ENCODE data around the gene POPDC3. TPM values are rescaled to one million over a fixed set of nuclear protein-coding genes. Genes with fewer than 3 reads are reported as not detected.
"Not testable (repeated sequence)": the region's sequence is repeated elsewhere in the genome, so short reads cannot be mapped to it uniquely, and the experiment has no call there.

POPDC3 gene
- total RNA-seq, 2 donors from 2014 or later: not detected

DNA sequence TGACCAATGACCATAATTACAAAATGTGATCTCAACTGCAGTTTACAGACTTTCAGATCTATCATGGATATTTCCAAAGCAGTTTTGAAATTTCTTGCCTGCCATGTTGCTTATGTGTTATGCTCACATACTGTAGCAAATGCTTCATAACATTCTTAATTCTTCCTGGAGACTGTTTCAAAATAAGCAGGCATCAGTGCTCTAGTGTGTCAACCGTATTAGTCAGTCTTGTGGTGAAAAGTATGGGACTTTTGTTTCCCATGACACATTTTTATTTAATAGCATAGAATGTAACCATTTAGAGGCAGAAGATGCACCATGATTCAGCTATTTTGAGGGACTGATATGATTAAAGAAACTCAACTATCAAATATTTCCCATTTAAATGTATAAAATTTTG lies 1.7 kb downstream of the POPDC3 start:
- WGBS, 2 donors: 77 to 81% methylated on average over 1 of the region's 1 CpG
- Histone ChIP-seq H3K4me1 (peaks cover 8% of the 10 kb centered on the region), H3K27me3 (peaks cover 0 to 13% of the 10 kb centered on the region in 2 donors), H3K27ac (no peak overlapping the region), H3K36me3 (replicated peaks in 1 of 2; ENCODE audit: insufficient read depth in 1 of 2, low read depth in 2 of 2) (no peaks in the 10 kb centered on the region), H3K4me3 (no peak overlapping the region), H3K9me3 (no peaks in the 10 kb centered on the region)
- no peak for ATAC-seq
- DNase-seq: no peak
- intact Hi-C loops (cut with DNase I): no loop called here
- no peak for TF ChIP-seq POLR2A (IDR thresholded peaks at IDR 0.05)
- TF ChIP-seq, protein P1, sequence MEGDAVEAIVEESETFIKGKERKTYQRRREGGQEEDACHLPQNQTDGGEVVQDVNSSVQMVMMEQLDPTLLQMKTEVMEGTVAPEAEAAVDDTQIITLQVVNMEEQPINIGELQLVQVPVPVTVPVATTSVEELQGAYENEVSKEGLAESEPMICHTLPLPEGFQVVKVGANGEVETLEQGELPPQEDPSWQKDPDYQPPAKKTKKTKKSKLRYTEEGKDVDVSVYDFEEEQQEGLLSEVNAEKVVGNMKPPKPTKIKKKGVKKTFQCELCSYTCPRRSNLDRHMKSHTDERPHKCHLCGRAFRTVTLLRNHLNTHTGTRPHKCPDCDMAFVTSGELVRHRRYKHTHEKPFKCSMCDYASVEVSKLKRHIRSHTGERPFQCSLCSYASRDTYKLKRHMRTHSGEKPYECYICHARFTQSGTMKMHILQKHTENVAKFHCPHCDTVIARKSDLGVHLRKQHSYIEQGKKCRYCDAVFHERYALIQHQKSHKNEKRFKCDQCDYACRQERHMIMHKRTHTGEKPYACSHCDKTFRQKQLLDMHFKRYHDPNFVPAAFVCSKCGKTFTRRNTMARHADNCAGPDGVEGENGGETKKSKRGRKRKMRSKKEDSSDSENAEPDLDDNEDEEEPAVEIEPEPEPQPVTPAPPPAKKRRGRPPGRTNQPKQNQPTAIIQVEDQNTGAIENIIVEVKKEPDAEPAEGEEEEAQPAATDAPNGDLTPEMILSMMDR (IDR thresholded peaks at IDR 0.05): no peak

DNA sequence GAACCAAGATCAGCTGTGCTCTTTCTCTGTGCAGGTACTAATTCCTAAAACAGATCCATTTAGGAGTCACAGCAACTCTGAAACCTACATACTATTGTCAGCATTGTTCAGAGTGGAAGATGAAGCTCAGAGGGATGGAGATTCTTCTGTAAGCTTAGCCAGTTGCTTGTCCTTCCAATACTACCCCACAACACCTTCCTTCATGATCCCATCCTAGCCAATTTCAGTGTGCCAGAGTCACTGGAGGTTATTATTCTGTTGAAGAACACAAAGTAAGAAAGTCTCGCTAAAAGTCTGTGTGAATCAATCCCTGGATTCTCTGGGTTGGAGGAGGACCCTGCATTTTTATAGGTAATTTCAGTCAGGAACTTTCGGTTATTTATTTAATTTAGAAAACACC lies 2.3 kb downstream of the POPDC3 start:
- Histone ChIP-seq H3K36me3 (replicated peaks in 1 of 2; ENCODE audit: insufficient read depth in 1 of 2, low read depth in 2 of 2) (no peaks in the 10 kb centered on the region), H3K4me3 (no peak overlapping the region), H3K4me1 (peaks cover 8% of the 10 kb centered on the region), H3K27ac (no peak overlapping the region), H3K27me3 (peaks cover 0 to 13% of the 10 kb centered on the region in 2 donors), H3K9me3 (no peaks in the 10 kb centered on the region)
- intact Hi-C loops (cut with DNase I): no loop called here
- ATAC-seq (no peak), DNase-seq (no peak)
- WGBS, 2 donors: 84 to 94% methylated on average over 2 of the region's 2 CpGs
- TF ChIP-seq, protein P1 (IDR thresholded peaks at IDR 0.05): no peak
- TF ChIP-seq POLR2A (IDR thresholded peaks at IDR 0.05): no peak

DNA sequence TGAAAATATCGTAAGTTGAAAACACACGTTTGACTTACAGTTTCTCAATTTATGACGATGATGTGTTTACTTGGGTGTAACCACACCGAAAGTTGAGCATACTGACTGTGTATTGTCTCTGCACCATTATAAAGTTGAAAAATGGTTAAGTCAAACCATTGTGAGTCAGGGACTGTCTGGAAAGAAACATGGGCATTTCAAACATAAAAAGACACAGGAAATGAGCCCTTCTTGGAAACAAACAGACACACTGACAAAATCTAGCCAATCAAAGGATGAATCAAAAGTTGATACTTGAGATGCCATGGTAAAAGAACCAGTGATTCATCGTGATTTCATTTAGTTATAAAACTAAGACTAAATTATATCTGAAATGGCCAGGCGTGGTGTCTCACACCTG lies 5.3 kb downstream of the POPDC3 start:
- no peaks in the 10 kb centered on the region for H3K36me3 ChIP-seq (replicated peaks in 1 of 2; ENCODE audit: insufficient read depth in 1 of 2, low read depth in 2 of 2)
- no peak overlapping the region for H3K27ac ChIP-seq
- no peak for TF ChIP-seq POLR2A (IDR thresholded peaks at IDR 0.05)
- TF ChIP-seq, protein P1 (IDR thresholded peaks at IDR 0.05): no peak
- no peak overlapping the region for H3K4me3 ChIP-seq
- peaks cover 0 to 7% of the 10 kb centered on the region in 2 donors for H3K27me3 ChIP-seq
- WGBS, 2 donors: 71 to 81% methylated on average over 6 of the region's 6 CpGs
- H3K4me1 ChIP-seq: peaks cover 6% of the 10 kb centered on the region
- ATAC-seq (no peak), DNase-seq (no peak)
- H3K9me3 ChIP-seq: no peaks in the 10 kb centered on the region
- intact Hi-C loops (cut with DNase I): no loop called here

DNA sequence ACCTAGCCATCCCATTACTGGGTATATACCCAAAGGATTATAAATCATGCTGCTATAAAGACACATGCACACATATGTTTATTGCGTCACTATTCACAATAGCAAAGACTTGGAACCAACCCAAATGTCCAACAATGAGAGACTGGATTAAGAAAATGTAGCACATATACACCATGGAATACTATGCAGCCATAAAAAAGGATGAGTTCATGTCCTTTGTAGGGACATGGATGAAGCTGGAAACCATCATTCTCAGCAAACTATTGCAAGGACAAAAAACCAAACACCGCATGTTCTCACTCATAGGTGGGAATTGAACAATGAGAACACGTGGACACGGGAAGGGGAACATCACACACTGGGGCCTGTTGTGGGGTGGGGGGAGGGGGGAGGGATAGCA lies 7.3 kb downstream of the POPDC3 start:
- H3K27me3 ChIP-seq; H3K27ac ChIP-seq; H3K4me1 ChIP-seq; intact Hi-C loops (cut with DNase I); DNase-seq; ATAC-seq; H3K4me3 ChIP-seq; H3K36me3 ChIP-seq (replicated peaks in 1 of 2; ENCODE audit: insufficient read depth in 1 of 2, low read depth in 2 of 2); H3K9me3 ChIP-seq: not testable (repeated sequence)
- 71 to 94% methylated on average over 1 to 4 of the region's 4 CpGs for WGBS, 2 donors

DNA sequence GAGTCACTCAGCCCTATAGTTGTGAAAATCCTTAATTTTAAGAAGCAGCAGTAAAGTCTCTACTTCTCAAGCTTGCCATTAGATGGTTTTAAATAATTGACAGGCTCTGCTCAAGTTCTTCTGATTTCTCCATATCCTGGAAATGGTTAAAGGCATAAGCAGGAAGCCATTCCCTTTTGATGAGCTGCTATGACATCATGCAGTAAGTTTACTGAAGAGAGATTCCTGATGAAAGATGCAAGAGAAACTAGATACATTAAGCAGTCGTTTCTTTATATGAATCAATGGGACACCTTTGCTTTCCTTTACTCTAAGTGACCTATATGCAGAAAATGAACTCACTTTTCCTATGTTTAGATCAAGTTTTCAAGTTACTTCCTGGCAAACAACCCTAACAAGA lies 9.8 kb downstream of the POPDC3 start:
- H3K4me1 ChIP-seq: no peaks in the 10 kb centered on the region
- TF ChIP-seq, protein P1 (IDR thresholded peaks at IDR 0.05): no peak
- TF ChIP-seq POLR2A (IDR thresholded peaks at IDR 0.05): no peak
- 0 to 9% methylated on average over 1 of the region's 1 CpG for WGBS, 2 donors
- H3K36me3 ChIP-seq (replicated peaks in 1 of 2; ENCODE audit: insufficient read depth in 1 of 2, low read depth in 2 of 2): no peaks in the 10 kb centered on the region
- no peak for ATAC-seq
- intact Hi-C loops (cut with DNase I): no loop called here
- no peaks in the 10 kb centered on the region for H3K9me3 ChIP-seq
- H3K4me3 ChIP-seq: no peak overlapping the region
- no peak overlapping the region for H3K27ac ChIP-seq
- DNase-seq: no peak
- peaks cover 0 to 3% of the 10 kb centered on the region in 2 donors for H3K27me3 ChIP-seq

Data from body of pancreas (tissue), 4 donors.